SK-N-SH (cell line): ENCODE results near the gene ZBTB17. TPM values are rescaled to one million over a fixed set of nuclear protein-coding genes. Genes with fewer than 3 reads are reported as not detected.

Experiments used
- CTCF ChIA-PET: fragments of 300-600, 350-600 bp; formaldehyde crosslinking; extraction: SDS; loops from one replicate; lab custom pipeline; 2021; lab: Yijun Ruan, JAX
- POLR2A ChIA-PET: fragments of 350-600 bp; sonication (Branson Sonifier 250); formaldehyde crosslinking; extraction: SDS; loops from one replicate; lab custom pipeline; 2020; ENCODE audit warnings: antibody characterized with exemption, inconsistent platforms; lab: Yijun Ruan, JAX
- DNase-seq: peaks from one replicate; pipeline ENCODE4 v3.0.0; 2012
- H2AFZ ChIP-seq: fragments of 200-600 bp; sonication (generic); 2 replicates; pipeline ENCODE4 v1.8.1; 2016; ENCODE audit warnings: antibody characterized with exemption, mild to moderate bottlenecking, low read depth
- H3F3A ChIP-seq: fragments of 200-600 bp; sonication (generic); replicated peaks from 2 replicates; pipeline ENCODE3; 2016; ENCODE audit warnings: antibody characterized with exemption, mild to moderate bottlenecking; ENCODE audit not compliant: insufficient read depth
- H3K27ac ChIP-seq, 2 experiments: fragments of 200-500 bp in 1 of 2; fragments of 200-600 bp in 1 of 2; sonication (Bioruptor generic) in 1 of 2; sonication (generic), shearing (Covaris generic) in 1 of 2; 2 replicates each; pipeline versions ENCODE4 v1.5.1 to v1.6.1; 2014 to 2016; ENCODE audit warnings: low read depth in 2 of 2, inconsistent platforms in 1 of 2, low read length in 1 of 2, mild to moderate bottlenecking in 1 of 2, mixed read lengths in 1 of 2
- H3K27me3 ChIP-seq: fragments of 200-600 bp; sonication (generic), shearing (Covaris generic); 2 replicates; pipeline ENCODE4 v1.6.1; 2016; ENCODE audit warnings: mixed run types; ENCODE audit not compliant: insufficient read depth
- H3K36me3 ChIP-seq, 2 experiments: fragments of 200-500 bp in 1 of 2; fragments of 200-600 bp in 1 of 2; sonication (Bioruptor generic) in 1 of 2; sonication (generic) in 1 of 2; replicated peaks in 1 of 2; 2 replicates each; pipeline versions ENCODE3 to v1.5.1; 2014 to 2016; ENCODE audit warnings: low read length in 1 of 2, mild to moderate bottlenecking in 1 of 2; ENCODE audit not compliant: insufficient read depth in 2 of 2, control insufficient read depth in 1 of 2
- H3K4me1 ChIP-seq, 2 experiments: fragments of 200-500 bp in 1 of 2; fragments of 200-600 bp in 1 of 2; sonication (Bioruptor generic) in 1 of 2; sonication (generic), shearing (Covaris generic) in 1 of 2; 2 replicates each; pipeline versions ENCODE4 v1.5.1 to v1.6.1; 2014 to 2016; ENCODE audit warnings: low read depth in 1 of 2, low read length in 1 of 2, mixed run types in 1 of 2; ENCODE audit not compliant: insufficient read depth in 2 of 2, control insufficient read depth in 1 of 2
- H3K4me2 ChIP-seq: fragments of 200-600 bp; sonication (generic), shearing (Covaris generic); 2 replicates; pipeline ENCODE4 v1.6.1; 2017; ENCODE audit warnings: mixed run types
- H3K4me3 ChIP-seq, 2 experiments: fragments of 200-500 bp in 1 of 2; fragments of 200-600 bp in 1 of 2; sonication (Bioruptor generic) in 1 of 2; sonication (generic), shearing (Covaris generic) in 1 of 2; 2 replicates each; pipeline versions ENCODE4 v1.5.1 to v1.8.1; 2014 to 2016; ENCODE audit warnings: low read depth in 2 of 2, inconsistent platforms in 1 of 2, low read length in 1 of 2, mild to moderate bottlenecking in 1 of 2, mixed read lengths in 1 of 2, moderate library complexity in 1 of 2
- H3K79me2 ChIP-seq: fragments of 200-600 bp; sonication (generic); 2 replicates; pipeline ENCODE4 v1.8.1; 2017; ENCODE audit warnings: mild to moderate bottlenecking; ENCODE audit not compliant: insufficient read depth
- H3K9ac ChIP-seq: fragments of 200-600 bp; sonication (generic); 2 replicates; pipeline ENCODE4 v1.6.1; 2017; ENCODE audit warnings: mixed run types
- H3K9me2 ChIP-seq: fragments of 200-600 bp; sonication (generic); 2 replicates; pipeline ENCODE4 v1.6.1; 2017; ENCODE audit warnings: mixed run types
- H3K9me3 ChIP-seq: fragments of 200-600 bp; sonication (generic); 2 replicates; pipeline ENCODE4 v1.6.1; 2017; ENCODE audit warnings: mixed run types, mild to moderate bottlenecking, moderate library complexity
- H4K20me1 ChIP-seq: fragments of 200-600 bp; sonication (generic); 2 replicates; pipeline ENCODE4 v1.6.1; 2017; ENCODE audit warnings: mild to moderate bottlenecking, mixed run types; ENCODE audit not compliant: insufficient read depth
- CTCF ChIP-seq: fragments of 200-600 bp; sonication (generic); IDR thresholded peaks from 2 replicates; pipeline ENCODE4 v1.6.1; 2017; ENCODE audit warnings: antibody characterized with exemption, mild to moderate bottlenecking, moderate library complexity
- EP300 ChIP-seq, 2 experiments: IDR thresholded peaks; 2 replicates each; pipeline versions ENCODE4 v1.4.0 to v1.6.1; 2012; ENCODE audit warnings: borderline replicate concordance in 1 of 2, low read depth in 1 of 2, low read length in 1 of 2
- EZH2phosphoT487 ChIP-seq: fragments of 200-600 bp; sonication (generic); IDR thresholded peaks from 2 replicates; pipeline ENCODE4 v1.6.1; 2017; ENCODE audit warnings: low read depth, mixed run types, mild to moderate bottlenecking, antibody characterized with exemption, moderate library complexity, borderline replicate concordance
- FOXJ3 ChIP-seq: sonication (generic); formaldehyde crosslinking; IDR thresholded peaks from 2 replicates; pipeline ENCODE4 v1.5.1; 2020; ENCODE audit warnings: mild to moderate bottlenecking, missing genetic modification reagents
- FOXM1 ChIP-seq: IDR thresholded peaks from 2 replicates; pipeline ENCODE4 v1.4.0; 2012; ENCODE audit warnings: low read depth, mild to moderate bottlenecking
- MEF2A ChIP-seq: IDR thresholded peaks from 2 replicates; pipeline ENCODE4 v1.4.0; 2012; ENCODE audit warnings: low read depth, borderline replicate concordance
- MXI1 ChIP-seq: IDR thresholded peaks from 2 replicates; pipeline ENCODE4 v1.6.1; 2012; ENCODE audit warnings: mild to moderate bottlenecking, low read depth, low read length, improper control_type of control experiment
- NFIC ChIP-seq: IDR thresholded peaks from 2 replicates; pipeline ENCODE4 v1.4.0; 2012; ENCODE audit warnings: borderline replicate concordance
- NRF1 ChIP-seq: IDR thresholded peaks from 2 replicates; pipeline ENCODE4 v1.6.1; 2012; ENCODE audit warnings: low read depth, mild to moderate bottlenecking, low read length
- RFX5 ChIP-seq: IDR thresholded peaks from 2 replicates; pipeline ENCODE4 v1.6.1; 2012; ENCODE audit warnings: mild to moderate bottlenecking, improper control_type of control experiment, low read length
- RXRA ChIP-seq: IDR thresholded peaks from 2 replicates; pipeline ENCODE4 v1.4.0; 2012; ENCODE audit warnings: low read depth, mild to moderate bottlenecking, borderline replicate concordance
- TAF1 ChIP-seq: IDR thresholded peaks from 2 replicates; pipeline ENCODE4 v1.6.1; 2012; ENCODE audit warnings: low read depth, mild to moderate bottlenecking, low read length, moderate library complexity, borderline replicate concordance
- USF1 ChIP-seq: IDR thresholded peaks from 2 replicates; pipeline ENCODE4 v1.4.0; 2012; ENCODE audit warnings: low read depth, borderline replicate concordance
- ZBTB33 ChIP-seq: IDR thresholded peaks from 2 replicates; pipeline ENCODE4 v1.4.0; 2012; ENCODE audit warnings: low read depth, borderline replicate concordance
- WGBS: methylation state at CpG from one replicate; pipeline ENCODE4 v1.1.6; 2017; ENCODE audit warnings: low lambda C conversion rate; 5-methylcytosine and 5-hydroxymethylcytosine counted together
- polyA plus RNA-seq, 3 experiments: library from polyadenylated mRNA; depleted of rRNA; stranded (reverse); fragments of >200 nt; gene quantifications; 2 replicates each; pipeline ENCODE4 v1.2.3, GENCODE V29; 2012

ZBTB17 gene
- polyA plus RNA-seq, 1 of the 3 experiments (the other 2 are of a cell fraction): 56.4 TPM

DNA sequence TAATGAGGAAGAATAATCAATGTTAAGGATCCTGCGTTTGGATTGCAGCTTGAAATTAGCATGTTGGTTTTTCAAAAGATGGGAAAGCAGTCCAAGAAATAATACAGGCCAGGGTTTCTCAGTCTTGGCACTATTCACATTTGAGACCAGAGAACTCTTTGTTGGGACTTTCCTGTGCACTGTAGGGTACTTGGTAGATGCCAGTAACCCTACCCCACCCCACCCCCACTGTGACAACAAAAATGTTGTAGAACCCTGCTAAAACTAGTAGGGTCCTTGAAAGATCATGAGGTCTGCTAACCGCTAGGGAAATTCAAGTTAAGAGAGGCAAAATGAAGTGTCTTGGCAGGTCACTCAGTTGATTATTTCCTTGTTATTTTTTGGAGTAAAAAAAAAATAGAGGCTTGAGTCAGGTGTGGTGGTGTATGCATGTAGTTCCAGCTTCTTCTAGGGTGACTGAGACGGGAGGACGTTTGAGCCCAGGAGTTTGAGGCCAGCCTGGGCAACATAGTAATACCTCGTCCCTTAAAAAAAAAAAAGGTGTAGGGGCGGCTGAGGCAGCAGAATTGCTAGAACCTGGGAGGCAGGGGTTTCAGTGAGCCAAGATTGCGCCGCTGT, 75.1 kb downstream of the ZBTB17 start:
- CTCF ChIA-PET: no interaction called here
- H3K9me2 ChIP-seq: no peaks in the 10 kb centered on the region
- H3K9ac ChIP-seq: no peak overlapping the region
- no peaks in the 10 kb centered on the region for H3K9me3 ChIP-seq
- 94% methylated on average over 8 of the region's 8 CpGs for WGBS
- POLR2A ChIA-PET: no interaction called here
- TF ChIP-seq MXI1 (no peak), FOXM1 (no peak), ZBTB33 (no peak), EP300 (IDR thresholded peaks at IDR 0.05; ENCODE audit: borderline replicate concordance in 1 of 2, low read depth in 1 of 2, low read length in 1 of 2) (no peak), MEF2A (no peak), NFIC (no peak), NRF1 (no peak), USF1 (no peak), CTCF (no peak), RXRA (no peak), FOXJ3 (CRISPR knock-in tag) (no peak), RFX5 (no peak), EZH2phosphoT487 (no peak), TAF1 (no peak)
- H3K27ac ChIP-seq: no peak overlapping the region
- no peak overlapping the region for H2AFZ ChIP-seq
- no peak overlapping the region for H3K4me3 ChIP-seq
- peaks cover 100% of the 10 kb centered on the region for H3K79me2 ChIP-seq
- DNase-seq: no peak
- H3K4me1 ChIP-seq: peaks cover 0 to 17% of the 10 kb centered on the region in 2 experiments; a peak in 1 of 4 replicates
- peaks cover 24% of the 10 kb centered on the region for H3F3A ChIP-seq
- no peak overlapping the region for H3K4me2 ChIP-seq
- H4K20me1 ChIP-seq: 0 out of 2 replicates have a peak, but pooled peaks cover 4% of the 10 kb centered on the region
- peaks cover 0 to 11% of the 10 kb centered on the region in 2 experiments for H3K36me3 ChIP-seq
- H3K27me3 ChIP-seq: no peaks in the 10 kb centered on the region
